ENCODE measurements around the gene ZNF778. TPM values are rescaled to one million over a fixed set of nuclear protein-coding genes. Genes with fewer than 3 reads are reported as not detected.
"Not testable (repeated sequence)": the region's sequence is repeated elsewhere in the genome, so short reads cannot be mapped to it uniquely, and the experiment has no call there.

The ZNF778 gene
- total RNA-seq, 1 donor from 2014 or later, result 11.4 TPM

GRCh38 chr16:89265647-89266046 is 48.1 kb downstream of the ZNF778 start:
- ATAC-seq (ENCODE audit: low read depth), result no peak
- no peak for DNase-seq
- no peak overlapping the region for H3K27ac Mint-ChIP-seq
- no peak overlapping the region for H3K4me3 Mint-ChIP-seq
- intact Hi-C loops (cut with micrococcal nuclease), result no loop called here
- no peaks in the 10 kb centered on the region for H3K27me3 Mint-ChIP-seq
- H3K4me1 Mint-ChIP-seq, result no peaks in the 10 kb centered on the region
- ChIA-PET POLR2A (interaction anchor here (0.6 kb wide), 1 partner anchor 72 kb away, joined by 9 read pairs; no protein-coding TSS in a partner anchor), CTCF (no interaction called here)
- peaks cover 3% of the 10 kb centered on the region for H3K9me3 Mint-ChIP-seq
- no peak for TF ChIP-seq CTCF (IDR thresholded peaks at IDR 0.05)
- H3K36me3 Mint-ChIP-seq (ENCODE audit: low read depth), result peaks cover 43% of the 10 kb centered on the region

DNA sequence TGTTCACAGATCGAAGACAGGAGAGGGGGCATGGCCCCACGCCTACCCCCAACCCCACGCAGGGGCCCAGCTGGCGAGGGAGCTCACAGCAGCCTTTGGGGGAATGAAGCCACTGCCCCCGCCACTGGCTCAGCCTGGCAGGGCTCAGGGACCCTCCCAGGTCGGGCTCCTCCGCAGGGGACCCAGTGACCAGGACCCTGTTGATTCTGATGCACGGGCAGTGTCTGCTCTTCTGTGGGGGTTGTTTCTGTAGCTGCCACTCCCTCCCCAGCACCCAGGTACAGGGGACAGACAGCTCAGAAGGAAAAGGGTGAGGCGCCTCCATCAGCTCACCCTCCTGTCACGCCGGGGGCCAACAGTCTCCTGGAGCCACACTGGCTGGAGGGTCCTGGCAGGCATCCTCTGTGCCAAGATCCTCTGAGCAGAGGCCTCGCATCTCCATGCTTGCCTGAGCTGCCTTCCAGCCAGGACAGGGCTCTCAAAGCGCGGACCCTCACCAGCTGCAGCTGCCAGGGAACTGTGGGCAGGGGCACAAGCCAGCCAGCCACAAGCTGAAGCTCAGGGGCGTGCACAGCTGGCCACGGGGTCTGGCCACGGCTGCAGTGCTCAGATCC is 49.1 kb downstream of the ZNF778 start:
- Mint-ChIP-seq H3K4me1 (no peaks in the 10 kb centered on the region), H3K36me3 (ENCODE audit: low read depth) (peaks cover 52% of the 10 kb centered on the region), H3K4me3 (no peak overlapping the region), H3K27ac (no peak overlapping the region), H3K9me3 (peaks cover 3% of the 10 kb centered on the region), H3K27me3 (no peaks in the 10 kb centered on the region)
- ATAC-seq (ENCODE audit: low read depth) (no peak), DNase-seq (no peak)
- intact Hi-C loops (cut with micrococcal nuclease), result no loop called here
- TF ChIP-seq CTCF (IDR thresholded peaks at IDR 0.05), result no peak
- POLR2A ChIA-PET, result no interaction called here
- CTCF ChIA-PET, result interaction anchor here (1.0 kb wide), 1 partner anchor 22 kb away, joined by 3 read pairs; no protein-coding TSS in a partner anchor

DNA sequence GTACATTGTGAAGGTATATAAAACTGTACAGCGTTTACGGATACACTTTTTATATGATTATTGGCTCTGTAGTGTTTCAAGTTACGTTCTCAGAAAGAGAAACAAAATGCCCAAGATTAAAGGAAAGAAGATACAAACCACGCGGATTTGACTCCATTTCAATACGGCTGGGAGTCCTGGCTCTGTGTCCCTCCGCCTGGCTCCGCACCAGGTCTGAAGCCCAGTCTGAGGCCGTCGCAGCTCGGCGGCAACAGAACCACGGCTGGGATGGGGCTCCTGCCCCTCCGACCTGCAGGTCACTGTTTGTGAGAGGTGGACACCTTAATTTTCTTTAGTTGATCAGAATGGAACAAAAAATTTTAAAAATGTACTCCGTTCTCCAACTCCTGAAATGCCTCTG is 50.2 kb downstream of the ZNF778 start:
- DNase-seq; ATAC-seq (ENCODE audit: low read depth); POLR2A ChIA-PET; H3K27ac Mint-ChIP-seq; H3K27me3 Mint-ChIP-seq; H3K4me1 Mint-ChIP-seq; H3K9me3 Mint-ChIP-seq; CTCF ChIA-PET; intact Hi-C loops (cut with micrococcal nuclease); H3K4me3 Mint-ChIP-seq: not testable (repeated sequence)
- peaks cover 63% of the 10 kb centered on the region for H3K36me3 Mint-ChIP-seq (ENCODE audit: low read depth)

- POLR2A ChIA-PET, result no interaction called here
- Mint-ChIP-seq H3K27me3 (no peaks in the 10 kb centered on the region), H3K27ac (no peak overlapping the region), H3K36me3 (ENCODE audit: low read depth) (peaks cover 71% of the 10 kb centered on the region), H3K9me3 (no peaks in the 10 kb centered on the region), H3K4me1 (no peaks in the 10 kb centered on the region), H3K4me3 (no peak overlapping the region)
- intact Hi-C loops (cut with micrococcal nuclease), result no loop called here
- no peak for ATAC-seq (ENCODE audit: low read depth)
- DNase-seq, result no peak
- no peak for TF ChIP-seq CTCF (IDR thresholded peaks at IDR 0.05)
- CTCF ChIA-PET, result no interaction called here
These were observed 51.1 kb downstream of the ZNF778 start for GRCh38 chr16:89268585-89268984.

- Mint-ChIP-seq H3K27ac (no peak overlapping the region), H3K4me3 (no peak overlapping the region), H3K27me3 (no peaks in the 10 kb centered on the region), H3K9me3 (no peaks in the 10 kb centered on the region), H3K4me1 (no peaks in the 10 kb centered on the region), H3K36me3 (ENCODE audit: low read depth) (peaks cover 77% of the 10 kb centered on the region)
- CTCF ChIA-PET, result no interaction called here
- POLR2A ChIA-PET, result no interaction called here
- ATAC-seq (ENCODE audit: low read depth) (no peak), DNase-seq (no peak)
- no peak for TF ChIP-seq CTCF (IDR thresholded peaks at IDR 0.05)
- intact Hi-C loops (cut with micrococcal nuclease), result no loop called here
These were observed 51.7 kb downstream of the ZNF778 start for GRCh38 chr16:89268987-89269735.

Measured in activated B cell treated with CpG ODN at 0.5 μM for 24 hours (primary cell).